NCI-H524 treated with DMSO at 0.1 percent for 48 hours (cell line): ENCODE measurements around the gene PHF2.

Experiments used
- DNase-seq: peaks from one replicate; lab custom pipeline; 2025; lab: John Stamatoyannopoulos, UW

Gene PHF2

GRCh38 chr9:93678199-93679019 lies 102.0 kb downstream of the PHF2 start:
- no peak for DNase-seq

DNA sequence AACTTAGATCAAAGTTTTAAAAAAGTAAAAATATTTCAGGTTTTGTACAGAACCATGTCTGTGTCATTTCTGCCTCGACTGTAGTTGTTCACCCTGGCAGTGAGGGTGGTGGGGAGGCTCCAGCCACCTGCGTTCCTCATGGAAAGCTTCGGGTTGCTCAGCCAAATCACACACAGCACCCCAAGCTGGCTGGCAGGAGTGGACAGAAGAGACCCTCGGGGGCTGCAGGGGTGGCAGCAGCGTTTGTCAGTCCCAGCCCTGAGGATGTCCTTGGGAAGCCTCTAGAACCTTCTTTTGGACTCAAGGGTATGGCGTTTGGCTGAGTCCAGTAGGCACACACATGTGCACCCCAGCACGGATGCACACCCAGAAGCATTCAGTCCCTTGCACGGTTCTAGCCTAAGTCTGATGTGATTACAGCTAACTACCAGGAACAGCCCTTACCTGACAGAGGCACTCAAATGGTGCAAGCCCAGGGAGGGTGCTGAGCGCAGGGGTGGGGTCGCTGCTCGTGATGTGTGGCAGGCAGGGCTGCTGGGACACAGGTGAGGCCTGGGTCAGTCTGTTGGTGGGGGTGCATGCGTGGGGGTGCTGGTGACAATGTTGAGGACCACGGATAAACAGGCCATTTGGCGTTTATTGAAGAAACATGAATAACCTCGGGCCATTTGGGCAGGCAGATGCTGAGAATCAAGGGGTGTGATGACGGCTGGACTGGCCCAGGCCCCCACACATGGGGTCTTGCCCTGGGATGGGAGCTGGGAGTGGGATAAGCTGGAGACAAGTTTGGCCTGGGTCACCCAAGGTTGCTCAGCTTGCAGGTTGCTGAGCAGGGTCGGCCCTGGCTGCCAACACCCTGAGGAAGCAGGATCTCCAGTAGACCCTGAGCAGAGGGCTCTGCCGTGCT lies 103.4 kb downstream of the PHF2 start:
- no peak for DNase-seq

DNA sequence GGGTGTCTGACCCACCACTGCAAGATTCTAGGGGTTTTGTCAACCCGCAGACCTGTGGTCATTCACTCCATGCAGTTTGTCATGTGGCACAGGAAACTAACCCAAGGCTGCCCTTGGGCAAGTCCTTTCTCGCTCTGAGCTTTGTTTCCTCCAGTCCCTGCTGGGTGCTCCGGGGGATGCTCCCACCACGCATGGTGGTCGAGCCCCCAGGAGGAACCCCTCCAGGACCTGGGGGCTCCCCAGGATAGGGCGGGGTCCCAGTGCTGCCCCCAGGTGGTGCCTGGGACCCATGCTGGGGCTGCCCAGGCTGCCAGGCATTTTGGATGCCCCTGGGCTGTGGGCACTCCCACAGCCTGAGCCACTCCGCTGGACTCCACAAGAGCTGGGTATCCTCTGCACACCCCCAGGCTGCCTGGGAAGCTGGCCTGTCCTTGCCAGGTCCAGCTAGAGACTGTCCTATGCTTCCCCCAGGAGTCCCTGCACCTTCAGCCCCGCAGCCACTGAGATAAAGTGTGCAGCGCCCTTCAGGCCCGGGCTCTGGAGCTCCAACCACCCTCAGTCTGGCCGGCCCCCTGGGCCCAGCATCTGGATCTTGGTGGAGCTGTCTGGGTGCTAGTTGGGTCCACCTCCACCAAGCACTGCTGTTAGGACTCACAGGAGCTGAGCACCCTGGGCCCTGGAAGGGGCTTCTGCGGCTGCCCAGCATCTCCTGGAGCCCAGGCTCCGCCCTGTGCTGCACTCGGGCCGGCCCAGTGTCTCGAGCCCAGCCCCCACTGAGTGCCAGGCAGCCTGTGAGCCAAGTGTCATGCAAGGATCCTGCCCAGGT lies 104.3 kb downstream of the PHF2 start:
- no peak for DNase-seq

DNA sequence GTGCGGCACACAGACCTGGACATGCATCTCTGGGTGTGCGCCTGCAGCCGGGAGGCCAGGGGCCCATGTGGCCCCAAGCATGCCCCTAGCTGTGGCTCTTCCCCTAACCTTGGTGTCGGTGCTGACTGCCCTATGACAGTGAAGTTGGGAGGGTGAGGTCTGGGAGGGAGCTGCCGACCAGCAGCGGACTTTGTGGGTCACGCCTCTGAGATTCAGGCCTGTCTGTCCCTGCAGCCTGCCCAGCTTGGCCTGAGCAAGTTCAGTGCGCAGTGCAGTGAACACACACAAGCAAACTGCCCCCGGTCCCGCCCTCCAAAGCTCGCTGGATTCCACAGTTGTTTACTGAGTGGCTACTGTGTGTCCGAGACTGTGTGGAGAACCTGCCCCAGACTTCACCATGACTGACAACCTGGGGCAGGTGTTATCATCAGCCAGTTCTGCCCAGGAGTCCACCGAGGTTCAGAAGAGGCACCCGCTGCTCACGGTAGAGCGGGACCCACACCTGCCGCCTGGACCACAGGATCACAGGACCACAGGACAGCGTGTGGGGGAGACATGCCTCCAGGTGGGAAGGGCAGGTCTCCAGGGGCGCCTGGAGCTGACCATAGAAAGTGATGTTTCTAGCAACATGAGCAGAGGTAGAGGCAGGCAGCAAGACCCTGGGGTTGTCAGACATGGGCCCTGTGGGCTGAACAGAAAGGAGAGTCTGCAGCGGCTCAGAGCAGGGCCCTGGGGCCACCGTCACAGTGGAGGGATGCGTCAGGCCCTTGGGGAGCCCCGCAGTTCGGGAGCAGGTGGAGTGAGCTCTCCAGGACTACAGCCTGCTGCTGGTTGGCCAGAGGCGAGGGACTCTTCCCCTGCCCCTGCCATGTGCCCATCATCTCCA lies 105.1 kb downstream of the PHF2 start:
- DNase-seq, result no peak

- no peak for DNase-seq
These were observed 106.0 kb downstream of the PHF2 start for GRCh38 chr9:93682155-93682968.

- DNase-seq, result no peak
These were observed 107.1 kb downstream of the PHF2 start for GRCh38 chr9:93683331-93684134.

DNA sequence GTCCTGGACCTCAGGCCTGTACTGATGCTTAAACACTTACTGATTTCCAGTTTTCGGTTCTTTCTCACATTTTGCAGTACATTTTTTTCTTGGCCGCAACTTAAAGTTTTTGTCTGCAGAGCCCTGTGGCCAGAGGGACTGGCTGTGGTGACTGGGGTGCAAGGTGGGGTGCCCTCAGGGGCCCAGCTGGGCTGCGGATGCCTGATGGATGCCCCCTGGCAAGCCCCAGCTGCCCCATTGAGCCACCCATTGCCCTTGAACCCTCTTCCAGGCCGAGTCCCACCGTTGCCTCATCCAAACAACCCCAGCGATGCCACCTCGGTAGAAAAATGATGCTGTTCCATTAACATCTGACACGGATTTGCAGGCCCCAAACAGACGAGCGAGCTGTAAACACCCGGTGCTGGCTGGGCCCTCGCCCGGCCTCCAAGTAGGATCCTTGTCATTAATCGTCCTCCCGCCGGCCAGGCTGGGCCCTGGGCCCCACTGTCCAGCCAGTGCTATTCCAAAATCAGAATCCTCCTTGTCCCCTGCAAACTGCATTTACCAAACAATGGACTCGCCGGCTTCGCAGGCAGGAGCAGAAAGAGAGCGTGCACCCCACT lies 107.9 kb downstream of the PHF2 start:
- no peak for DNase-seq

GRCh38 chr9:93684806-93685543 lies 108.6 kb downstream of the PHF2 start:
- DNase-seq, result no peak

DNA sequence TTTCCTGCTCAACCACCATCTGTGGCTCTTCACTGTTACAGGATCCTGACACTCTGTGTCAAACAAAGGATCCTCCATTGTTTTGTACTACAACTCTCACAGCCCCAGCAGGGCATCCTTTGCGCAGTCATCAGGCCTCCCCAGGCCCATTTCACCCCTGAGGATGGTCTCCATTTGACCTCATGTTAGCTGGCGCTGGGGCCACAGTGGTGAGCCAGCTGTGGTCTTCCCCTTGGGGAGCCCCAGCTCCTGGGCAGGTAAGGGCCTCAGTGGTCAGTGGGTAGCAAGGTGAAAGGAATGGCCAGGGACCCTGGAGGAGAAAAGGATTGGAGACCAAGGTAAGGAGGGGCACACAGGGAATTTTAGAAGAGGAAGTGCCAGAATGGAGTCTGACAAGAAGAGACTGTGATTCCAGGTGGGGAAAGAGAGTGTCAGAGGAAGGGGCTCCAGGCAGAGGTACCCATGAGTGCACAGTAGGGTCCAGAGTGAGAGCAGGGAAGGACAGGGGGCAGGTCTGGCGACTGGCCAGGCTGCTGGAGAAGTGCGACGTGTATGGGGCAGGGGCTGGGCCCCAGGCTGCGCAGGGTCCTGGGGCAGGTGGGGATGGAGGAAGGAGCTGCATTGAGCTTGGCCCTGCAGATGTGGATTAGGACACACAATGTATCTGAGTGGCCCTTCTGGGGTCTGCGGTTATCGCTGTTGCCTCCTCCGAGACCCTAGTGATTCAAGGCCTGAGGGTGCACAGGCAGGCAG lies 109.9 kb downstream of the PHF2 start:
- DNase-seq, result no peak

- DNase-seq, result no peak
These were observed 110.5 kb downstream of the PHF2 start for GRCh38 chr9:93686880-93687236.

DNA sequence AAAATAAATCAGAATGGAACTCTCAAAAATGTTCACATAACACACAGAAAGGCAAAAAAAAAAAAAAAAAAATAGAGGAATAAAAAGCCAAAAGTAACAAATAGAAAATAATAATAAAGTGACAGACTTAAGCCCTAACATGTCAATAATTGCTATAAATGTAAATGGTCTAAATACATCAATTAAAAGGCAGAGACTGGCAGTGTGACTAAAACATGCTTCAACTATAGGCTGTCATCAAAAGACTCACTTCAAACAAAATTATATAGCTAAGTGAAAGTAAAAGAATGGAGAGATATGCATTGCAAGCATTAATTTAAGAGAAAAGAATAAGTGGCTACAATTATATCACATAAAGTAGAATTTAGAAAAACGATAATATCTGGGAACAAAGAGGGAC lies 114.2 kb downstream of the PHF2 start:
- no peak for DNase-seq

GRCh38 chr9:93693129-93693528 lies 116.7 kb downstream of the PHF2 start:
- no peak for DNase-seq

DNA sequence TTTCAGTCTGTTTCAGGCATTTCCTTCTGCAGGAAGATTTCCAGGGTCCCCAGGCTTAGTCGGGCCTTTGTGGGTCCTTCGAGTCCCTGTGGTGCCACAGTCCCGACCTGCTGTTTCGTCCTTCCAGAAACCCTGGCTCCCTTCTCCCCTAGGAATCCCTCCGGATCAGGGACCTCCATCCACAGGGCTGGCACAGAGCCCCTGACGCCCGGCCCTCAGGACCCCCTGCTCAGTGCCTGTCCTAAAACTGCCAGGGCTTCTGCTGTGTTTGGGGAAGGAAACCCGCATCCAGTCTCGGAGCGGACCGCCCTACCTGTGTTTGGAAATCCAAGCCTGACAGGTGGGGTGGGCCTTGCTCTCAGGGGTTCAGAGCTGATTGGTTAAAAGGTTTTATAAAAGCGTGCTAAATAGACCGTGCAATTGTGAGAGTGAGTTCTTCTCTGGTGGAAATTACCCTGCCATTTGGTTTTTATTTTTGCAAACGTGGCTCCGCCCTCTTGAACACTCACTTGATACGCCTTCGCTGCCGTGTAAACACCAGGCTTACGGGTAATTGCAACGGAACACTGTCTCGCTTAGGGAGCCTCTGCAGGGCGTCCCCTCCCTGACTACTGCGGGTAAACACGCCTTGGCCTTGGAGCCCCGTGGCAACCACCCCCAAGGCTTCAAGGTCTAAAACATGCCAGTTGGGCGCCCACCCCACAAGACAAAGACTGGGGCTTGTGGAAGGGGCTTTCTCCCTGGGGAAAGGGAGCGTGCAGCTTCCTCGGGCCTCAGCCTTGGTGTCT lies 121.2 kb downstream of the PHF2 start:
- DNase-seq, result no peak

- DNase-seq, result no peak
These were observed 121.9 kb downstream of the PHF2 start for GRCh38 chr9:93698140-93698908.

DNA sequence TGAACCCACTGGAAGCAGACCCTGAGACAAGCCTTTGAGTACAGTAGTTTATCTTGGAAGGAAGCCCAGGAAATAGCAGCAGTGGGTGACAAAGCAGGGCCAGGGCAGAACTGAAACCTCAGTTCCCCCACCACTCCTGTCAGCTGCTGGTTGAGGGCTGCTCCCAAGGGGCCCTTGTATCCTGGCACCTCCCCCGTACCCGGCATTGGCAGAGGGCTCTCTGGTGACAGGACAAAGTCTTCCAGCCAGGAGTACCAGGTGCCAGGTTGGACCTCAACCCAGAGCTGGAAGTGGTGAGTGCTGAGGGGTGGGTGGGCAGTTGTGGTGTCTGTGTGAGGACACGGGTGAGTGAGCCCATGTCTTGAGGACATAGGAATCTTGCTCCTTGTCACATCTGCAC lies 123.3 kb downstream of the PHF2 start:
- DNase-seq, result no peak
